Type B pancreatic cell (in vitro differentiated cells): ENCODE data around the gene SLC46A1. TPM values are rescaled to one million over a fixed set of nuclear protein-coding genes. Genes with fewer than 3 reads are reported as not detected.

Source experiments
- DNase-seq: peaks from one replicate; pipeline ENCODE4 v3.0.0; 2021; ENCODE audit warnings: mixed read lengths; ENCODE audit not compliant: unreplicated experiment; ENCODE audit errors: extremely low spot score
- H3K27ac Mint-ChIP-seq: 2 replicates; pipeline ENCODE4 v1.8.0; 2021; ENCODE audit warnings: mild to moderate bottlenecking, mixed read lengths
- H3K27me3 Mint-ChIP-seq: 2 replicates; pipeline ENCODE4 v1.8.0; 2021; ENCODE audit warnings: mixed read lengths
- H3K36me3 Mint-ChIP-seq: 2 replicates; pipeline ENCODE4 v1.8.0; 2021; ENCODE audit warnings: mixed read lengths
- H3K4me1 Mint-ChIP-seq: one replicate; pipeline ENCODE4 v1.8.0; 2021; ENCODE audit warnings: mixed read lengths; ENCODE audit not compliant: unreplicated experiment
- H3K4me3 Mint-ChIP-seq: 2 replicates; pipeline ENCODE4 v1.8.0; 2021; ENCODE audit warnings: mild to moderate bottlenecking, mixed read lengths
- H3K9me3 Mint-ChIP-seq: 2 replicates; pipeline ENCODE4 v1.8.0; 2021; ENCODE audit warnings: mixed read lengths
- CTCF ChIP-seq: fragments of 200-600 bp; sonication (generic); conservative IDR thresholded peaks from 2 replicates; pipeline ENCODE4 v1.5.0; 2021; ENCODE audit warnings: antibody characterized with exemption, mild to moderate bottlenecking
- total RNA-seq: library from RNA; stranded (reverse); gene quantifications from 2 replicates; pipeline ENCODE4 v1.2.1, GENCODE V29; 2021; ENCODE audit warnings: low replicate concordance

Gene SLC46A1
- total RNA-seq, 1 donor from 2014 or later, result 21.9 TPM

- peak overlapping the region; percentile 31 for H3K27ac Mint-ChIP-seq
- no peak for DNase-seq
Observed at GRCh38 chr17:28398280-28398981, 7.6 kb downstream of the SLC46A1 start.

GRCh38 chr17:28397687-28398279 lies 8.2 kb downstream of the SLC46A1 start:
- Mint-ChIP-seq H3K36me3 (peaks cover 5% of the 10 kb centered on the region), H3K27me3 (no peaks in the 10 kb centered on the region), H3K9me3 (no peaks in the 10 kb centered on the region), H3K27ac (peak overlapping the region; percentile 31), H3K4me1 (peaks cover 11% of the 10 kb centered on the region), H3K4me3 (no peak overlapping the region)
- no peak for DNase-seq
- no peak for TF ChIP-seq CTCF

More at GRCh38 chr17:28398280-28398981, 7.6 kb downstream of the SLC46A1 start:
- peaks cover 5% of the 10 kb centered on the region for H3K36me3 Mint-ChIP-seq
- no peaks in the 10 kb centered on the region for H3K27me3 Mint-ChIP-seq
- H3K9me3 Mint-ChIP-seq, result no peaks in the 10 kb centered on the region
- TF ChIP-seq CTCF, result no peak
- peaks cover 11% of the 10 kb centered on the region for H3K4me1 Mint-ChIP-seq
- no peak overlapping the region for H3K4me3 Mint-ChIP-seq

GRCh38 chr17:28397275-28397674 lies 8.7 kb downstream of the SLC46A1 start:
- H3K27ac Mint-ChIP-seq, result no peak overlapping the region
- DNase-seq, result no peak
- H3K9me3 Mint-ChIP-seq, result no peaks in the 10 kb centered on the region
- no peaks in the 10 kb centered on the region for H3K27me3 Mint-ChIP-seq
- H3K36me3 Mint-ChIP-seq, result peaks cover 5% of the 10 kb centered on the region
- H3K4me1 Mint-ChIP-seq, result peaks cover 11% of the 10 kb centered on the region
- TF ChIP-seq CTCF, result no peak
- no peak overlapping the region for H3K4me3 Mint-ChIP-seq

GRCh38 chr17:28396635-28397239 lies 9.3 kb downstream of the SLC46A1 start:
- Mint-ChIP-seq H3K36me3 (peaks cover 5% of the 10 kb centered on the region), H3K4me3 (no peak overlapping the region), H3K27ac (no peak overlapping the region), H3K4me1 (peaks cover 11% of the 10 kb centered on the region), H3K27me3 (no peaks in the 10 kb centered on the region), H3K9me3 (no peaks in the 10 kb centered on the region)
- no peak for DNase-seq
- TF ChIP-seq CTCF, result no peak

GRCh38 chr17:28395968-28396367 lies 10.0 kb downstream of the SLC46A1 start:
- Mint-ChIP-seq H3K27me3 (no peaks in the 10 kb centered on the region), H3K27ac (no peak overlapping the region), H3K4me1 (peaks cover 11% of the 10 kb centered on the region), H3K9me3 (no peaks in the 10 kb centered on the region), H3K4me3 (no peak overlapping the region), H3K36me3 (peaks cover 10% of the 10 kb centered on the region)
- no peak for TF ChIP-seq CTCF
- DNase-seq, result no peak
